Gastrocnemius medialis (tissue), 4 donors: ENCODE results near the gene SIK2. TPM values are rescaled to one million over a fixed set of nuclear protein-coding genes. Genes with fewer than 3 reads are reported as not detected.
"Not testable (repeated sequence)": the region's sequence is repeated elsewhere in the genome, so short reads cannot be mapped to it uniquely, and the experiment has no call there.

Experiments used
- ATAC-seq, 2 donors: fragments of 150-250 bp; one replicate each; pipeline ENCODE4 v1.9.1; 2016
- DNase-seq, 2 donors: peaks; one replicate each; pipeline ENCODE4 v3.0.0-alpha.2; 2019
- H3K27ac ChIP-seq, 4 donors: fragments of 200-600 bp; sonication (generic); 1 replicate in 1 of 4; 2 replicates in 3 of 4; pipeline ENCODE4 v1.5.1; 2016 to 2018; ENCODE audit warnings: mild to moderate bottlenecking in 2 of 4, moderate library complexity in 1 of 4
- H3K27me3 ChIP-seq, 3 donors: fragments of 200-600 bp; sonication (generic) in 2 of 3; 1 replicate in 1 of 3; 2 replicates in 2 of 3; pipeline versions ENCODE4 v1.5.1 to v1.6.0; 2016 to 2019; ENCODE audit warnings: mild to moderate bottlenecking in 1 of 3, moderate library complexity in 1 of 3
- H3K36me3 ChIP-seq, 2 donors: fragments of 200-600 bp; sonication (generic) in 1 of 2; one replicate each; pipeline ENCODE4 v1.5.1; 2017 to 2018
- H3K4me1 ChIP-seq, 2 donors: fragments of 200-600 bp; sonication (generic) in 1 of 2; one replicate each; pipeline ENCODE4 v1.5.1; 2016 to 2017; ENCODE audit warnings: mild to moderate bottlenecking in 2 of 2
- H3K4me3 ChIP-seq, 4 donors: fragments of 200-600 bp; sonication (generic) in 3 of 4; 1 replicate in 1 of 4; 2 replicates in 3 of 4; pipeline ENCODE4 v1.5.1; 2016 to 2019; ENCODE audit warnings: mild to moderate bottlenecking in 2 of 4
- H3K9me3 ChIP-seq, 3 donors: fragments of 200-600 bp; sonication (generic) in 2 of 3; 1 replicate in 1 of 3; 2 replicates in 2 of 3; pipeline ENCODE4 v1.5.1; 2016 to 2019
- POLR2A ChIP-seq, 2 donors: fragments of 450-650 bp; IDR thresholded peaks; one replicate each; pipeline ENCODE4 v1.6.1; 2017; ENCODE audit warnings: antibody characterized with exemption in 2 of 2, mild to moderate bottlenecking in 2 of 2, moderate library complexity in 2 of 2
- in situ Hi-C, 4 donors: fragments of 200-750 bp; cut with MboI; loops; one replicate each; pipeline versions ENCODE4 v1.15.0 to v1.8.0; 2017; ENCODE audit warnings: low sequenced_read_pairs in 4 of 4
- intact Hi-C: fragments of 100-400 bp; cut with DNase I; formaldehyde crosslinking; loops from one replicate; pipeline ENCODE4 v1.15.1; 2023; ENCODE audit warnings: low total_unique reads
- total RNA-seq, 4 donors: library from RNA; depleted of rRNA; stranded (reverse); fragments of >200 nt; gene quantifications; one replicate each; pipeline versions ENCODE4 v1.1.0 to v1.2.3, GENCODE V29; 2016
- TF ChIP-seq, protein P1 (sequence below), 5 experiments: fragments of 450-650 bp in 3 of 5; fragments of 200-600 bp in 2 of 5; sonication (generic) in 2 of 5; IDR thresholded peaks in 4 of 5; conservative IDR thresholded peaks in 1 of 5; 1 replicate in 4 of 5; 2 replicates in 1 of 5; pipeline ENCODE4 v1.5.1; 2016 to 2019; ENCODE audit warnings: antibody characterized with exemption in 5 of 5, mild to moderate bottlenecking in 3 of 5, moderate library complexity in 3 of 5

The SIK2 gene
- total RNA-seq, 4 donors from 2014 or later, result 16.5 to 98.7 (median 43.8) TPM

DNA sequence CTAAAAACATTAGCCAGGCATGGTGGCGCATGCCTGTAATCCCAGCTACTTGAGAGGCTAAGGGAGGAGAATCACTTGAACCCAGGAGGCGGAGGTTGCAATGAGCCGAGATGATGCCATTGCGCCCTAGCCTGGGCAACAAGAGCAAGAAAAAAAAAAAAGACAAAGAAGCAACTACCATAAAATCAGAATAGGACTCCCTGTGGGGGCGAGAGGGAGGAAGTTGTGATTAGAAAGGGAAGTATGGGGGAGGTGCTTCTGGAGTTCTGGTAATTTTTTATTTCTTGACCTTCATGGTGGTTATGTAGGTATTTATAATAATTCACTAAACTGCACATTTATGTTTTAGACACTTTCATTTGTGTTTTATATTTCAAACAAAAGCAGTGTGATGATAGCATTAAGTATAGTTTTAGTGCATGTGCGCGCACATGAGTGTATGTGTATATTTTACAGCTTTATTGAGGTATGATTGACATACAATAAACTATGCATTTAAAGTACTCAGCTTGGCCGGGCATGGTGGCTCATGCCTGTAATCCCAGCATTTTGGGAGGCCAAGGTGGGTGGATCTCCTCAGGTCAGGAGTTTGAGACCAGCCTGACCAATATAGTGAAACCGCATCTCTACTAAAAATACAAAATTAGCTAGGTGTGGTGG is 43.5 kb downstream of the SIK2 start:
- Histone ChIP-seq H3K4me1 (peaks cover 0 to 10% of the 10 kb centered on the region in 2 donors), H3K9me3 (no peaks in the 10 kb centered on the region), H3K4me3 (no peak overlapping the region), H3K27me3 (no peaks in the 10 kb centered on the region), H3K36me3 (no peaks in the 10 kb centered on the region), H3K27ac (no peak overlapping the region)
- TF ChIP-seq POLR2A (IDR thresholded peaks at IDR 0.05), result no peak
- TF ChIP-seq, protein P1, sequence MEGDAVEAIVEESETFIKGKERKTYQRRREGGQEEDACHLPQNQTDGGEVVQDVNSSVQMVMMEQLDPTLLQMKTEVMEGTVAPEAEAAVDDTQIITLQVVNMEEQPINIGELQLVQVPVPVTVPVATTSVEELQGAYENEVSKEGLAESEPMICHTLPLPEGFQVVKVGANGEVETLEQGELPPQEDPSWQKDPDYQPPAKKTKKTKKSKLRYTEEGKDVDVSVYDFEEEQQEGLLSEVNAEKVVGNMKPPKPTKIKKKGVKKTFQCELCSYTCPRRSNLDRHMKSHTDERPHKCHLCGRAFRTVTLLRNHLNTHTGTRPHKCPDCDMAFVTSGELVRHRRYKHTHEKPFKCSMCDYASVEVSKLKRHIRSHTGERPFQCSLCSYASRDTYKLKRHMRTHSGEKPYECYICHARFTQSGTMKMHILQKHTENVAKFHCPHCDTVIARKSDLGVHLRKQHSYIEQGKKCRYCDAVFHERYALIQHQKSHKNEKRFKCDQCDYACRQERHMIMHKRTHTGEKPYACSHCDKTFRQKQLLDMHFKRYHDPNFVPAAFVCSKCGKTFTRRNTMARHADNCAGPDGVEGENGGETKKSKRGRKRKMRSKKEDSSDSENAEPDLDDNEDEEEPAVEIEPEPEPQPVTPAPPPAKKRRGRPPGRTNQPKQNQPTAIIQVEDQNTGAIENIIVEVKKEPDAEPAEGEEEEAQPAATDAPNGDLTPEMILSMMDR (IDR thresholded peaks at IDR 0.05 in 4 of 5, conservative IDR thresholded peaks at IDR 0.05 in 1 of 5), result no peak
- in situ Hi-C loops, result no loop called here
- intact Hi-C loops, result no loop called here
- DNase-seq (no peak), ATAC-seq (no peak)

- DNase-seq, intact Hi-C loops, H3K4me3 ChIP-seq, H3K27me3 ChIP-seq, H3K27ac ChIP-seq, ATAC-seq, H3K36me3 ChIP-seq, H3K4me1 ChIP-seq, in situ Hi-C loops, H3K9me3 ChIP-seq: not testable (repeated sequence)
These were observed 49.1 kb downstream of the SIK2 start for GRCh38 chr11:111651336-111651735.

DNA sequence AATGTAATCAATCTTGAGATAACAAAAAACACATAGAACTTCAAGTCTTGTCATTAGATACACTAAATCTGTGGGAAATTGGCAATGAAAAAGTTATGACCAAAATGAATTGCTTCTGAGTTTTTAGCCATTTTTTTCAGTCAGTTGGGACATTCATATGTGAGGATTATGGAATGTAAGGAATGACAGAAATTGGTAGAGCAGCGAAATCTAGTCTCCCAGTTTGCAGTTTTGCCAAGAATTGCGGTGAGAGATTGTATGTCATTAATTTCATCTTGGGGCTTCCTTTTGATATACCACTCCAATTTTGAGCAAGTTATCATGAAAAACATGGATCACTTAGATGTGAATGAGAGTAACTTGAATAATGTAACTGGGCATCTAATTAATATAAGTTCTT is 49.9 kb downstream of the SIK2 start:
- no peaks in the 10 kb centered on the region for H3K36me3 ChIP-seq
- in situ Hi-C loops, result no loop called here
- DNase-seq, result no peak
- no peak overlapping the region for H3K4me3 ChIP-seq
- ATAC-seq, result no peak
- H3K27me3 ChIP-seq, result no peaks in the 10 kb centered on the region
- no peak overlapping the region for H3K27ac ChIP-seq
- H3K9me3 ChIP-seq, result no peaks in the 10 kb centered on the region
- intact Hi-C loops, result no loop called here
- TF ChIP-seq, protein P1 (IDR thresholded peaks at IDR 0.05 in 4 of 5, conservative IDR thresholded peaks at IDR 0.05 in 1 of 5), result no peak
- TF ChIP-seq POLR2A (IDR thresholded peaks at IDR 0.05), result no peak
- peaks cover 5 to 6% of the 10 kb centered on the region in 2 donors for H3K4me1 ChIP-seq

DNA sequence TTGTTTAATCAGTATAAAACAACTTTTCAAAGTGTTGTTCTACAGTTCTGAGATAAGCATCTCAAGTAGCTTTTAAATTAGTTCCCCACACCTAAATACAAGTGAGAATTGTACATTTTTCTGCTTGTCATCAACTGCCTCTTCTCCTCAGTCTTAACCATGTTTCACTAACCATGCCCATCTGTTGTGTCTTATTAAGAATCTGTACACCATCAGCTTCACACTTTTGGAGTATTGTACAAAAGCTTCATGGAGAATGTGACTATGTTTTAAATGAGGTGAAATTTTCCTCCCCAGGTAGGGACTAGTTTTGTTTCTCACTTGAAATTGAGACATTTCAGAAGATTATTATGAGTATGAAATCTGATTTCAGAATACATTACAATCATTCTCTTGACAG is 52.4 kb downstream of the SIK2 start:
- in situ Hi-C loops (no loop called here), intact Hi-C loops (no loop called here)
- Histone ChIP-seq H3K27me3 (no peaks in the 10 kb centered on the region), H3K4me1 (peaks cover 10 to 16% of the 10 kb centered on the region in 2 donors), H3K27ac (no peak overlapping the region), H3K36me3 (no peaks in the 10 kb centered on the region), H3K9me3 (no peaks in the 10 kb centered on the region), H3K4me3 (no peak overlapping the region)
- no peak for DNase-seq
- ATAC-seq, result no peak
- no peak for TF ChIP-seq POLR2A (IDR thresholded peaks at IDR 0.05)
- TF ChIP-seq, protein P1 (IDR thresholded peaks at IDR 0.05 in 4 of 5, conservative IDR thresholded peaks at IDR 0.05 in 1 of 5), result no peak

DNA sequence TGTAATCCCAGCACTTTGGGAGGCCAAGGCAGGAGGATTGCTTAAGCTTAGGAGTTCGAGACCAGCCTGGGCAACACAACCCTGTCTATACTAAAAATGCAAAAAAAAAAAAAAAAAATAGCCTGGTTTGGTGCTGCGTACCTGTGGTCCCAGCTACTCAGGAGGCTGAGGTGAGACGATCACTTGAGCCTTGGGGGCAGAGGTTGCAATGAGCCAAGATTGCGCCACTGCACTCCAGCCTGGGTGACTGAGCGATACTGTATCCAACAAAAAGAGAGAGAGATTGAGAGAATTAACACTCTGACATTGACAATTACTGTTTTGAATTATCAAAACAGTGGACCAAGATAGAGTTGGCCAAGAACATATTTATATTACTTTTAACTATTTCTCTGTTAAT is 53.7 kb downstream of the SIK2 start:
- DNase-seq, result no peak
- Histone ChIP-seq H3K36me3 (no peaks in the 10 kb centered on the region), H3K4me1 (peaks cover 10 to 21% of the 10 kb centered on the region in 2 donors), H3K27ac (no peak overlapping the region), H3K27me3 (no peaks in the 10 kb centered on the region), H3K9me3 (no peaks in the 10 kb centered on the region), H3K4me3 (no peak overlapping the region)
- in situ Hi-C loops (no loop called here), intact Hi-C loops (no loop called here)
- ATAC-seq, result no peak
- TF ChIP-seq, protein P1 (IDR thresholded peaks at IDR 0.05 in 4 of 5, conservative IDR thresholded peaks at IDR 0.05 in 1 of 5), result no peak
- no peak for TF ChIP-seq POLR2A (IDR thresholded peaks at IDR 0.05)

DNA sequence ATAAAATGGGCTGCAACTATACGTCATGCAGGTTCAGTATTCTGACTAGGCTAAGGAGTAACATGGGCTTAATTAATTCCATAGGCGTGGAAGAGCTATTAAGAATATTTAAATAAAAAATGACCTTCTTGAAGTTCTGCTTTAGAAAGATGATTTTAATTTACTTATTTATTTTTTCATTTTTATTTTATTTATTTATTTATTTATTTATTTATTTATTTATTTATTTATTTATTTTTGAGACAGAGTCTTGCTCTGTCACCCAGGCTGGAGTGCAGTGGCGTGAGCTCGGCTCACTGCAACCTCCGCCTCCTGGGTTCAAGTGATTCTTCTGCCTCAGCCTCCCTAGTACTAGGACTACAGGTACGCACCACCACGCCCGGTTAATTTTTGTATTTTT is 55.7 kb downstream of the SIK2 start:
- DNase-seq, intact Hi-C loops, H3K27ac ChIP-seq, H3K27me3 ChIP-seq, H3K9me3 ChIP-seq, H3K4me3 ChIP-seq, ATAC-seq, in situ Hi-C loops, H3K36me3 ChIP-seq: not testable (repeated sequence)
- peaks cover 10 to 21% of the 10 kb centered on the region in 2 donors for H3K4me1 ChIP-seq

- H3K27me3 ChIP-seq, H3K36me3 ChIP-seq, H3K4me3 ChIP-seq, intact Hi-C loops, H3K27ac ChIP-seq, H3K9me3 ChIP-seq, DNase-seq, in situ Hi-C loops, ATAC-seq: not testable (repeated sequence)
- H3K4me1 ChIP-seq, result peaks cover 10 to 23% of the 10 kb centered on the region in 2 donors
These were observed 56.2 kb downstream of the SIK2 start for GRCh38 chr11:111658493-111658892.
